ENCODE measurements around the gene UNC13C.
A peak's percentile ranks its signal among the peaks of the same experiment; 100 is the strongest.

UNC13C gene

GRCh38 chr15:53955396-53955795, 22.8 kb upstream of the UNC13C start:
- H3K18ac ChIP-seq (ENCODE audit: low read length): no peak overlapping the region
- no peak overlapping the region for H3K9ac ChIP-seq (ENCODE audit: low read length)
- no peak overlapping the region for H3K23ac ChIP-seq (ENCODE audit: low read length)
- no peaks in the 10 kb centered on the region for H3K27me3 ChIP-seq (ENCODE audit: insufficient read depth, low read length)
- H2BK120ac ChIP-seq (ENCODE audit: insufficient read depth, low read length, poor library complexity): no peak overlapping the region
- no peak overlapping the region for H2AK5ac ChIP-seq (ENCODE audit: low read length)
- no peaks in the 10 kb centered on the region for H3K36me3 ChIP-seq (ENCODE audit: control insufficient read depth in 1 of 2, insufficient read depth in 2 of 2, low read length in 2 of 2)
- H4K91ac ChIP-seq (ENCODE audit: low read depth, low read length): no peak overlapping the region
- no peak overlapping the region for H3K14ac ChIP-seq (ENCODE audit: low read length)
- no peak overlapping the region for H3K4ac ChIP-seq (ENCODE audit: low read depth, low read length)
- H3K27ac ChIP-seq (ENCODE audit: low read depth, low read length): no peak overlapping the region
- no peak overlapping the region for H3K4me3 ChIP-seq (ENCODE audit: low read depth, low read length)
- no peak for DNase-seq
- H3K4me2 ChIP-seq (ENCODE audit: low read length): no peak overlapping the region
- no peak overlapping the region for H2AFZ ChIP-seq (ENCODE audit: insufficient read depth, low read length, poor library complexity)
- no peaks in the 10 kb centered on the region for H3K9me3 ChIP-seq (ENCODE audit: insufficient read depth, low read depth, low read length)
- no peak overlapping the region for H2BK5ac ChIP-seq (ENCODE audit: low read depth, low read length, poor library complexity)
- no peak overlapping the region for H4K8ac ChIP-seq (ENCODE audit: low read depth, low read length)
- H2BK12ac ChIP-seq (ENCODE audit: low read length): no peak overlapping the region
- H3K79me1 ChIP-seq (ENCODE audit: low read length): no peaks in the 10 kb centered on the region
- no peak overlapping the region for H4K12ac ChIP-seq (ENCODE audit: low read depth, low read length)
- H3K79me2 ChIP-seq (ENCODE audit: control insufficient read depth, insufficient read depth, low read length, poor library complexity): no peaks in the 10 kb centered on the region
- H3K4me1 ChIP-seq (ENCODE audit: control insufficient read depth in 1 of 2, insufficient read depth in 2 of 2, low read length in 2 of 2): no peaks in the 10 kb centered on the region

- WGBS (ENCODE audit: extremely low coverage, insufficient coverage, insufficient read length): no CpG with 5 or more reads among the region's 4 CpGs
Observed at GRCh38 chr15:53962646-53963561, 15.3 kb upstream of the UNC13C start.

GRCh38 chr15:53963801-53964200, 14.4 kb upstream of the UNC13C start:
- Histone ChIP-seq H3K27ac (ENCODE audit: low read depth, low read length) (no peak overlapping the region), H3K9me3 (ENCODE audit: insufficient read depth, low read depth, low read length) (no peaks in the 10 kb centered on the region), H3K14ac (ENCODE audit: low read length) (no peak overlapping the region), H3K9ac (ENCODE audit: low read length) (no peak overlapping the region), H3K4ac (ENCODE audit: low read depth, low read length) (no peak overlapping the region), H2BK12ac (ENCODE audit: low read length) (no peak overlapping the region), H3K23ac (ENCODE audit: low read length) (no peak overlapping the region), H2BK5ac (ENCODE audit: low read depth, low read length, poor library complexity) (no peak overlapping the region), H3K4me2 (ENCODE audit: low read length) (no peak overlapping the region), H3K18ac (ENCODE audit: low read length) (no peak overlapping the region), H2AK5ac (ENCODE audit: low read length) (no peak overlapping the region), H4K8ac (ENCODE audit: low read depth, low read length) (no peak overlapping the region), H3K79me1 (ENCODE audit: low read length) (no peaks in the 10 kb centered on the region), H4K91ac (ENCODE audit: low read depth, low read length) (no peak overlapping the region), H3K4me1 (ENCODE audit: control insufficient read depth in 1 of 2, insufficient read depth in 2 of 2, low read length in 2 of 2) (no peaks in the 10 kb centered on the region), H3K36me3 (ENCODE audit: control insufficient read depth in 1 of 2, insufficient read depth in 2 of 2, low read length in 2 of 2) (no peaks in the 10 kb centered on the region), H2AFZ (ENCODE audit: insufficient read depth, low read length, poor library complexity) (no peak overlapping the region), H3K27me3 (ENCODE audit: insufficient read depth, low read length) (no peaks in the 10 kb centered on the region), H2BK120ac (ENCODE audit: insufficient read depth, low read length, poor library complexity) (no peak overlapping the region), H3K4me3 (ENCODE audit: low read depth, low read length) (no peak overlapping the region), H3K79me2 (ENCODE audit: control insufficient read depth, insufficient read depth, low read length, poor library complexity) (no peaks in the 10 kb centered on the region), H4K12ac (ENCODE audit: low read depth, low read length) (no peak overlapping the region)
- DNase-seq: no peak

More at GRCh38 chr15:53962646-53963561, 15.3 kb upstream of the UNC13C start:
- Histone ChIP-seq H4K8ac (ENCODE audit: low read depth, low read length) (no peak overlapping the region), H3K79me1 (ENCODE audit: low read length) (no peaks in the 10 kb centered on the region), H3K9me3 (ENCODE audit: insufficient read depth, low read depth, low read length) (no peaks in the 10 kb centered on the region), H3K9ac (ENCODE audit: low read length) (no peak overlapping the region), H4K91ac (ENCODE audit: low read depth, low read length) (no peak overlapping the region), H3K4ac (ENCODE audit: low read depth, low read length) (no peak overlapping the region), H2BK12ac (ENCODE audit: low read length) (no peak overlapping the region), H2BK5ac (ENCODE audit: low read depth, low read length, poor library complexity) (no peak overlapping the region), H3K23ac (ENCODE audit: low read length) (no peak overlapping the region), H3K27ac (ENCODE audit: low read depth, low read length) (no peak overlapping the region), H3K4me2 (ENCODE audit: low read length) (no peak overlapping the region), H3K18ac (ENCODE audit: low read length) (no peak overlapping the region), H2AK5ac (ENCODE audit: low read length) (no peak overlapping the region), H3K4me3 (ENCODE audit: low read depth, low read length) (no peak overlapping the region), H4K12ac (ENCODE audit: low read depth, low read length) (no peak overlapping the region), H3K4me1 (ENCODE audit: control insufficient read depth in 1 of 2, insufficient read depth in 2 of 2, low read length in 2 of 2) (no peaks in the 10 kb centered on the region), H3K27me3 (ENCODE audit: insufficient read depth, low read length) (no peaks in the 10 kb centered on the region), H3K36me3 (ENCODE audit: control insufficient read depth in 1 of 2, insufficient read depth in 2 of 2, low read length in 2 of 2) (no peaks in the 10 kb centered on the region), H3K14ac (ENCODE audit: low read length) (no peak overlapping the region), H2BK120ac (ENCODE audit: insufficient read depth, low read length, poor library complexity) (no peak overlapping the region), H2AFZ (ENCODE audit: insufficient read depth, low read length, poor library complexity) (no peak overlapping the region), H3K79me2 (ENCODE audit: control insufficient read depth, insufficient read depth, low read length, poor library complexity) (no peaks in the 10 kb centered on the region)
- peak; percentile 25 to 61 for DNase-seq

GRCh38 chr15:53974121-53974520, 4.1 kb upstream of the UNC13C start:
- Histone ChIP-seq H3K4ac (ENCODE audit: low read depth, low read length) (no peak overlapping the region), H3K9ac (ENCODE audit: low read length) (no peak overlapping the region), H2AFZ (ENCODE audit: insufficient read depth, low read length, poor library complexity) (no peak overlapping the region), H3K27ac (ENCODE audit: low read depth, low read length) (no peak overlapping the region), H3K79me1 (ENCODE audit: low read length) (no peaks in the 10 kb centered on the region), H2BK12ac (ENCODE audit: low read length) (no peak overlapping the region), H3K36me3 (ENCODE audit: control insufficient read depth in 1 of 2, insufficient read depth in 2 of 2, low read length in 2 of 2) (no peaks in the 10 kb centered on the region), H2BK120ac (ENCODE audit: insufficient read depth, low read length, poor library complexity) (no peak overlapping the region), H3K4me1 (ENCODE audit: control insufficient read depth in 1 of 2, insufficient read depth in 2 of 2, low read length in 2 of 2) (no peaks in the 10 kb centered on the region), H4K8ac (ENCODE audit: low read depth, low read length) (no peak overlapping the region), H2AK5ac (ENCODE audit: low read length) (no peak overlapping the region), H3K14ac (ENCODE audit: low read length) (no peak overlapping the region), H3K4me3 (ENCODE audit: low read depth, low read length) (no peak overlapping the region), H3K4me2 (ENCODE audit: low read length) (no peak overlapping the region), H3K27me3 (ENCODE audit: insufficient read depth, low read length) (no peaks in the 10 kb centered on the region), H3K79me2 (ENCODE audit: control insufficient read depth, insufficient read depth, low read length, poor library complexity) (peaks cover 2% of the 10 kb centered on the region), H3K18ac (ENCODE audit: low read length) (no peak overlapping the region), H2BK5ac (ENCODE audit: low read depth, low read length, poor library complexity) (peak overlapping the region; percentile 13), H3K23ac (ENCODE audit: low read length) (no peak overlapping the region), H3K9me3 (ENCODE audit: insufficient read depth, low read depth, low read length) (no peaks in the 10 kb centered on the region), H4K91ac (ENCODE audit: low read depth, low read length) (no peak overlapping the region), H4K12ac (ENCODE audit: low read depth, low read length) (no peak overlapping the region)
- no CpG with 5 or more reads among the region's 2 CpGs for WGBS (ENCODE audit: extremely low coverage, insufficient coverage, insufficient read length)
- no peak for DNase-seq

Measured in trophoblast cell (in vitro differentiated cells and primary cell).